HG03064 (cell line): Measurements from ENCODE around the gene FAM50A.
"Not testable (repeated sequence)": the region's sequence is repeated elsewhere in the genome, so short reads cannot be mapped to it uniquely, and the experiment has no call there.

ENCODE experiments used
- ATAC-seq: cut with Tn5 transposase; IDR thresholded peaks from one replicate; pipeline ENCODE4 v1.9.1; 2021; ENCODE audit warnings: low read depth; ENCODE audit not compliant: unreplicated experiment

The FAM50A gene

DNA sequence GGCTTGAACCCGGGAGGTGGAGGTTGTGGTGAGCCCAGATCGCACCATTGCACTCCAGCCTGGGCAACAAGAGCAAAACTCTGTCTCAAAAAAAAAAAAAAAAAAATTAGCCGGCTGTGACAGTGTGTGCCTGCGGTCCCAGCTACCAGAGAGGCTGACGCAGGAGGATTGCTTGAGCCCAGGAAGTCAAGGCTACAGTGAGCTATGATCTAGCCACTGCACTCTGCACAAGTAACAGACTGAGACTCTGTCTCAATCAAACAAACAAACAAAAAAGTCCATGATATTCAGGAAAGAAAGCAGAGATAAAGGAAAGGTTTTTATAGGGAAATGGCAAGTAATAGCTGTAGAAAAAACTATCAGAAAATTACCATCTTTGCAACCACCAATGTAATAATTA is 37.3 kb downstream of the FAM50A start:
- no peak for ATAC-seq

DNA sequence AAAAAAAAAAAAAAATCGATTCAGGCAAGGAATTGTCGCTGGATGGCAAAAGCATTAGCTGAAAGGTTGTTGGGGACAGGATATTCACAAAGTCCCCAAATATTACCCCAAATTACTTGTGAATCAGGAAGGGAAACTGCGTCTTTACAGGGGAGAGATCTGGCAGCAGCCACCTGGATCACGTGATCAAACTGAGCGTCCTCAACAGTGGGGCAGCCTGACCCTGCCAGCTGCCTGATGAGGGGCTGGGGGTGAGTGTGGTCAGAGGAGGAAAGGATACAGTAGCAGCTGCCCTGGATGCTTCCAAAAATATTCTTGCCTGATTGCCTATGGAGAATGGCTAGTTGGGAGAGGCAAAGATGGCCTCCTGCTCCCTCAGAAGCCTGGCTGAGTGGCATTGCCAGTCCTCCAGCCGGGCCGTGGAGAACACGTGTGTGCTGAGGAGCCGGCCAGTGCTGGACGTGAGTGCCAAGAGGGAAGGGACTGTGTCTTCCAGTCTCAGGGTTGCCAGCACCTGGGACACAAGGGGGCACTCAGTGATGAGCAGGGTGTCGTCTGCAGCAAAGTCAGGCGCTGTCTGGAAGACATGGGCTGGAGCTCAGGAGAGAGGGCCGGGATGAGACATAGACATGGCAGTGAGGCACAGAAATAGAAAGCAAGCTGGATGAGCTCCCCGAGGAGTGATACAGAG is 38.1 kb downstream of the FAM50A start:
- no peak for ATAC-seq

DNA sequence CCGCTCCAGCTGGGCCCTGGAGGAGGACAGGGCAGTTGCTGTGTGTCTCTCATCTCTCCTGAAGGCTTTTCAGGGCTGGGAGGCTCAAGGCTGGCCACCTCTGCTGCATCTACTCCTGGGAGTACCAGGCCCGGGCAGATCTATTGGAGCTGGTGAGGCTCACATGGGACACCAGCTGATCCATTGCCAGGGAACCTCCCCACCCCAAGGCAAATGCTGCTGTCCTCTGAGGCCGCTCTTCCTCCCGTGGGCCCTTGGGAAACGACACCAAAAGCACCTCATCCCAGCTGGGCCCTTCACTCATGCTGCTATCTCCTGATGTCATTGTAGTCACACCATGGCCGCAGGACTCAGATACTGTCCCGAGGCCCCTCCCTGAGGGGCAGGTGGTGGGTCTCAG is 38.8 kb downstream of the FAM50A start:
- no peak for ATAC-seq

DNA sequence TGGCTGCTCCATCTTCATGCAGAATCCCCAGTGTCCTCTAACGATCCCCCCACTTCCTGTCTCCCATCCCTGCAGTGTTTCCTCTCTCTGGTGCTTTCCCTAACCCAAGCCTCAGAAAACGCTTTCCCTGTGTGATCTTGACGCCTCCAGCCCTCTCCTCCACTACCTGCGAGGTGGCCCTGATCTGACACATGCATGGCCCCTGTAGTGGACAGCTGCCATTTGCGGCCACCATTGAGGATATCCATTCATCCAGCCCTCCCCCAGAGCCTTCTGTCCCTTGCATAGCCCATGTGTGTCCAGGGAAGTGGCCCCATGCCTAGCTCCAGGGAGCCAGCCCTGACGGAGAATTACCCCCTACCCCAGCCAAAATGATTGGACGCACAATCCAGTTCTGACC is 39.4 kb downstream of the FAM50A start:
- no peak for ATAC-seq

DNA sequence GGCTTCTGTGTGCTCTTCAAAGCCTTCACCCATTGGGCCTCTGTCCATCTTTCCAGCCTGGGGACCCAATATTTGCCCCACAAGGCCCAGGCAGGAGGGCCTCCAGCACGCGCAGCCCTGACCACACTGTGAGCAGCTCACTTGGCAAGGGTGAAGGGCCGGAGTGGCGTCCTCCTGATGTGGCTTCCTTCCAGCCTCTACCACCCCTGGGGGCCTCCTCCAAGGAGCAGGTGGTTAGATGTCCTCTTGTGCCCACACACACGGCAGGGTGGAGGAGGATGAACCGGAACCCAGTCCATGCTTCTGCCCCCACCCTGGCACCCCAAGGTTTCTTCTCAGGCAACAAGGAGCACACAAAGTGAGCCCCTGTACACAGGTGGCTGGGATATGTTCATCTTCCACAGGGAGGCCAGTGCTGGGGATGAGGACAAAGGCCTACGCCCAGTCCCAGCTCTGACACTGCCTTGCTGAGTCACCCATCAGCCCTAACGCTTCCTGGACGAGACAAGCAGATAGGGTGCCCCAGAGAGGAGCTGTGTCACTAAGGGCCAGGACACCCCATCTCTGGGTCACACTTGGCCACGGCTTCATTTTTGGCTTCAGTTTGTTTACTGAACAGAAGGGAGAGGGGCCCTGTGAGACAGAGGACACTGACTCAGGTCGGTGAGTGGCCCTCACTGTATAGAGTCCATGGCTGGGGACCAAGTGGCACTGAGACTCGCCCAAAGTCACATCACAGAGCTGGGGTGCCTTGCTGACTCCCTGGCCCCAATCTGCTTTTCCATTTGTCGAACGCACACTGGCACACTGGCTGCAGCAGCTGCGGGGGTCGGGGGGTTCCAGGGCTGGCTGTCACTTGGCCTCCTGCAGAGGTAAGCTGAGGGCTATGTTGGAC is 40.6 kb downstream of the FAM50A start:
- no peak for ATAC-seq

DNA sequence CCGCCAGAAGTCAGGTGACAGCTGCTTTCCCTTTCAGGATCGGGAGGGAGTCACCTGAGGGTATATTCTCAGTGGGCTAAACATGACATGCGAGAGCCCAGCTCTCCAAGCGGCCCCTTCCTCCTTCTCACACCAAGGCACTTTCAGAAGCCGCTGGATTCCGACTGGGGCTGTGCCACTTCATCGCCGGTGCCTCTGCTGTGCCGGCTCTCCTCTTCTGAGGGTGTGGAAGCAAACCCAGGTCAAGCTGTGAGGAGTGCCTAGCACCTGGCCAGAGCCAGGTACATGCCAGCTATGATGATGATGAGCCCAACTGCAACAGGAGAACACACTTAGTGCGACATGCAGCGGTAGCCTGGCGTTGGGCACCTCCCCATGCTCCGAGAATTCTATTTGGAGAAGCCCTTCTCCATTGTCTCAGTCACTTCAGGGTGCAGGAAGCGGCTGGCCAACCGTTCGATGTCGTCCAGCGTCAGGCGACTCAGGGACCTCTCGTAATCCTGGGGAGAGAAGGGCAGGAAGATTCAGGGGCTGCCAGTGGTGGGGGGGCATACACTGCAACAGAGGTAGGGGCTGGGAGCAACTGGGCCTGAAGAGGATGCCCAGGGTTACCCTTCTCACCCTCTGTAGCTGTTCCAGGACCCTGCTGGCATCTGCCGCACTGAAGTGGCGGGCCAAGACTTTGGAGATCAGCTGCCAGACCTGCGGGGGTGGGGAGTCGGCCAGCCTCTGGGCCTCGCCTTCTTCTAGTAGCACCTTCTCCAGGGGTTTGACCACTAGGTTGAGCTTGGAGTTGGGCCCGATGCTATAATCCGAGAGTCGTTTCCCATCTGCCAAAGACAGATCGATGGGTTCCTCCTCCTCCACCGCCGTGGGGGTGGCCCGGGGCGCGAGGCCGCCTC is 41.5 kb downstream of the FAM50A start:
- no peak for ATAC-seq

DNA sequence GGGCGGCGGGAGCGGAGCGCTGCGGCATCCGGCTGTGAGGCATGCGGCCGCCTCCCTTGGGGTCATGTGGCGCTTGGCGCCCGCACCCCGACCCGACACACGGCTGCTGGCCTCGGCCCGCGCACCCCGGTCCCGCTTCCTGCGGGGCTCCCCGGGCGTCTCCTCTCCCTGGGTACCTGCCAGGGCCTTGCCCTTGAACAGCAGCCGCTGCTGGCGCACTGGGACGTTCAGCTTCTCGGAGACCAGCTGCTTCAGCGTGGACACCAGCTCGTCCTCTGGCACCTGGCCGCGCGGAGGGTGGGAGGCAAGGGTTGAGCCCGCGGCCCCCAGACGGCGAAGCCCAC is 42.1 kb downstream of the FAM50A start:
- no peak for ATAC-seq

DNA sequence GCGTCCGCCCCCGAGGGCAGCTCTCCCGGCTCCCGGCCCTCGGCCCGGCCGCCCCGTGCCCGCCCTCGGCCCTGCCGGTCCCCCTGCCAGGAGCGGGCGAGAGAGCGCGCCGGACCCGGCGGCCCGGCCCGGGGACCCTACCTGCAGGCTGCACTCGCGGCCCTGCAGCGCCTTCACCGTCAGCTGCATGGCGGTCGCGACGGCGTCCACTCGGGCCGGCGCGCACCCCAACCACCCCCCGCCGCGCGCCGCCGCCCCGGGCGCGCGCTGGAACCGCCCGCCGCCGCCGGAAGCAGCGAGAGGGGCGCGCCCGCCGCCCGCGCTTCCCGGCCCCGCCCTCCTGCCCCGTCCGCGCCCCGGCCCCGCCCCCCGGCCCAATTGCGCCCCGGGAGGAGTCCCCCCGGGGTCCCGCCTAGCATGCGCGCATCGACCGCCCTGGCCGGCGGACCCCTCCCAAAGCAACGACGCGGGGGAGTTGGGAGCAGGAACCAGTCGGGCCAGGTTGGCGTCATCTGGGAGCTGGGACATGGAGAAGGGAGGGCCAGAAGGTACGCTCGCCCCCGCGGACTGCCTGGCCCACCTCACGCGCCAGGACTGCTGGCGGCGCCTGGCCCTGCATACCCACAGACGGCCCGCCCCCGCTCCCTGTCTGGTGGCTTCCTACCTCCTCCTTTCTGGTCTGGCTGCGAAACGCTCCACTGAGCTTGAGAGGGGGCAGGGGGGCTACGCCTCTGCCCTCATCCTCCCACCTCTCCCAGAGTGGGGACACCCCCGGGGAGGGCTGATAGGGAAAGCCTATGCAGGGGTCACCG is 42.7 kb downstream of the FAM50A start, which contains the start of gene UBL4A:
TSS of gene UBL4A (minus strand) at position 220 of the 812 bp plus-strand sequence. CDS start at position 189, 31 bp downstream.
- no peak for ATAC-seq

DNA sequence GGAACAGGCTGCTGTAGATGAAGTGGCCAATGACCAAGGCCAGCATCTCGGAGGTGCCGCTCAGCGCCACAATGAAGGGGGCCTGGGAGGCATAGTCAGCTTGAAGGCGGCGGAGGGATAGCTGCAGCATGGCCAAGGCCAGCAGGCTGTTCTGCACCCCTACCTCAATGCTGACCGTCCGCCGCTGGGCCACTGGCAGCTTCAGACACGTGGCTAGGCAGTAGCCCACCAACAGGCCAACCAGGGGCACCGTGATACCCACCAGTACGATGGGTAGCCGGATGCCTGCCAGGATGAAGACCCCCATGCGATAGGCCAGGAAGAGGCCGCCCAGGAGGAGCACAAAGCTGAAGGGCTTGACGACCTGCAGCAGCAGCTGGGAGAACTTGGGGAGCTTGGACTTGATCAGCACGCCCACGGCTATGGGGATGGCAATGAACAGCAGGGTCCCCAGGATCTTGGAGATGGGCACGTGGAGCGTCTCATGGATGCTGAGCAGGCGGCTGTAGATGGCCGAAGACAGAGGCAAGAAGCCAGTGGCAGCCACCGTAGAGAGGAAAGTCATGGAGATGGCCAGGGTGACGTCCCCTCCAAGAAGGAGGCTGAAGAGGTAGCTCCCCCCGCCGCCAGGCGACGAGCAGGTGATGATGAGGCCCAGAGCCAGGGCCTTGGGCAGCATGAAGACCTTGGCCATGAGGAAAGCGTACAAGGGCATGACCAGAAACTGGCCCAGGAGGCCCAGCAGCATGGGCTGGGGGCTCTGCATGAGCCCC is 43.8 kb downstream of the FAM50A start:
- no peak for ATAC-seq

DNA sequence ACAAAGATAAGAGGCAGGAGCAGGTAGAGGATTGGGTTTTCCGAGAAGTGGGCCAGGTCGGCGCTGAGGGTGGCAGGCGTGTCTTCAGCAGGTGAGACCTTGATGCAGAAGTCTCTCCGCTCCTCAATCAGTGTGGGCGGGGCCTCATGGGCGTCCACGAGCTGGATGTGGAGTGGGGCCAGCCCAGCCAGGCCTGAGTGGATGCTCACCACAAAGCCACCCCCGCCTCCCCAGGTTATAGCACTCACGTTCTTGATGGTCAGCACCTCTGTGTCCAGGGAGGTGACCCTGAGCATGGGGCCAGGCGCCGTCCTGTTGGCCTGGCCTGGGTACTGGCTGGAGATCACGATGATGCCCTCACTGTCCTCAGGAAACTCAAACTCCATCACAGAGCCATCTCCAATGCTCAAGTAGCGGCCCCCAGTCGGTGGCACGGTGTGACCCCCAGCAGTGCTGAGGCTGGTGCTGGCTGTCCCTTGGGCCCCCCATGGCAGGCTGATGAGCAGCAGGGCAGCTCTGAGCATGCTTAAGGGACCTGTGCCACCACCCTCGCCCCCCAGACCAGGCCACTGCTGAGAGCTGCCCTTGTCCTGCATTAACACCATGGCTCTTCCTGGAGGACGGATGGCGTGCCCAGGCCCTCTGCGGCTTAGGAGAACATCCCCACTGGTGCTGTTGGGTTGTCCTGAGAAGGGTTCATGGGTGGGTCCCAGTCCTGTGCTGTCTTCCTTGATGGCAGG is 44.6 kb downstream of the FAM50A start:
- no peak for ATAC-seq

DNA sequence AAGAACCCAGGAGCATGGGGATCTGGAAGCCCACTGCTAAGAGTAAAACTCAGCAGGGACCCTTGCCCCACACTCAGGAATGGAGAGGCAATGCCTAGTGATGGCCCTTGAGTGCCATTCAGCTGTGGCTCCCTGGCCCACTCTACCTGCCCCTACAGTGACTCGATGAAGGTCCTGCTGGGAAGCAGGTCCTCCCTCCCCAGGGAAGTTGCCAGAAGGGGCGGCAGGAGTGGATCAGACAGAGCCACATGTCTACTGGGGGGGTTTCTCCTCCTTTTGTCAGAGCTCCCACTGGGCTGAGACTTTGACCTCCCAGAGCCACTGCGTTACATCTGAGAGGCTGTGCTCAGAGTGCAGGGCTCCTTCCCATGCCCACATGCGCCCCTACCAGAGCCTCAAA is 45.2 kb downstream of the FAM50A start:
- ATAC-seq = no peak

DNA sequence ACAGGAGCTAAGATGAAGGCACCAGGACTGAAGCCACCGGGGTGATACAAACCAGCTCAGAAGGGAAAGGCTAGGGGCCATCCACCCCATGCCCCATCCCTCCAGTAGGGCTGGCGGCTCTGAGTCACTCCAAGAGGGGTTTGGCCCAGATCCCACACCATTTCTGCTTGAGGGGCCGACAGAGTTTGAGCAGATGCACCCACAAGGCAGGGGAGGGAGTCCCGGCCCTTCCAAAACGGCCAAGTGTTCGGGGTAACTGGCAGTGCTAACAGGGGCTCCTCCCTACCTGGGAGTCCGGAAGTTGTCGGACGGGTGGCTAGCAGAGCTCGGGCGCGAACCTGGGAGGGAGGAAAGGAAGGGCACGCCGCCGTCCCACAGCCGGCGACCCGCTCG is 46.1 kb downstream of the FAM50A start:
- ATAC-seq = peak; percentile 24

DNA sequence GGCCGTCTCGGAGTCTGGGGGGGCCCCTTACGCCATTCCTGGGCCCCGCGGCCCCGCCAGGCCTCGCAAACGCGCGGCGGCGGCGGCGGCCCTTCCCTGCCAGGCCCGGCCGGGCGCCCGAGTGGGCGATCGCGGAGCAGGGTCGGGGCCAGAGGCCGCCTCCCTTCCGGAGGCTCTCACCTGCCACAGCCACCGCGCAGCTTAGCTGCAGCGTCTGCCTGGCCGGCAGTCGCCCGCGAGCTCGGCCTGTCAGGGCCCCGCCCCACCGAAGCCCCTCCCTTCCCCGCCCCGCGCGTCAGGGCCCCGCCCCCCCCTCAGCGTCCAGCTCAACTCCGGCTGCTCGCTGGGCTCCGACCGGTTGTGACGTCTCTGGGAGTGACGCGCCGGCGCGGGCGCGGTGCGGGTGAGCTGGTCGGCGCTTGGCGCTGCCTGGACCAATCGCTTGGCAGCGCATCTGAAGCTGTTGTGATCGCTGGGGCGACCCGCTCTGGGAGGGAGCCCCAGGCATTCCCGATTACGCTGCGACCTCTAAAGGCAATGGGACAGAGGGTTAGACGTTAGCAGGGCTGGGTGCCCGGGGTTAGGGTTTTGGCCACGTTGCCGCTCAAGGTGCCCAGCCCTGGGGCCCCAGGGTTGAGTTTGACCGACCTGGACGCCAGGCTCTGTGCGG is 46.6 kb downstream of the FAM50A start, which contains the start of gene SLC10A3:
TSS of gene SLC10A3 (minus strand) at position 216 of the 670 bp plus-strand sequence. CDS start 1,689 bp downstream, outside the sequence.
- peak; percentile 67 for ATAC-seq

DNA sequence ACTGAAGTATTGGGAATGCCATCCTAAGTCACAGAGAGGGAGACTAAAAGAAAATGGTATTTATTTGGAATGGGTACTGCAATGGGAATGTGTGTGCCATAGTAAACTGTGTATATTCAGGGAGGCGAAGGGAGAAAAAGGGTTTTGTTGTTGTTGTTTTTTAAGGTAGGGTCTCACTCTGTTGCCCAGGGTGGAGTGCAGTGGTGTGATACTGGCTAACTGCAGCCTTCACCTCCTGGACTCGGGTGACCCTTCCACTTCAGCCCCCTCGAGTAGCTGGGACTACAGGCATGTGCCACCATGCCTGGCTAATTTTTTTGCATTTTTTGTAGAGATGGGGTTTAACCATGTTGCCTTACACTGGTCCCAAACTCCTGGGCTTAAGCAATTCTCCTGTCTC is 50.8 kb downstream of the FAM50A start:
- no peak for ATAC-seq

DNA sequence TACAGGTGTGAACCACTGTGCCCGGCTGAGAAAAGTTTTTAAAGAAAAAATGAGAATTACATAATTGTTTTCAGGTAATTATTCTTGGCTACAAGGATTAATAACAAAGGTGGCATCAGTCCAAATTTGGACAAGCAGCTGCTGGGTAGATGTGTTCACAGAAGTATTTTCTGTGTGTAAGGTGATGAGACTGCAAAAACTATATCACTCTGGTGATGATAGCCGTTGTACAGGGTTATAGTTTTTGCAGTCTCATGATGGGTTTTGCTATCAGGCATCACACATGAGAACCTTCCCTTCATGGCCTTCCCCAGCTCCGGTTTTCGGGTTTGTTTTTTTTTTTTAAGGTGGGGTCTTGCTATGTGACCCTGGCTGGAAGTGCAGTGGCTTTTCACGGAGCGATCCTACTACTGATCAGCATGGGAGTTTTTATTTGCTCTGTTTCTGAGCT is 51.6 kb downstream of the FAM50A start:
- ATAC-seq = no peak

DNA sequence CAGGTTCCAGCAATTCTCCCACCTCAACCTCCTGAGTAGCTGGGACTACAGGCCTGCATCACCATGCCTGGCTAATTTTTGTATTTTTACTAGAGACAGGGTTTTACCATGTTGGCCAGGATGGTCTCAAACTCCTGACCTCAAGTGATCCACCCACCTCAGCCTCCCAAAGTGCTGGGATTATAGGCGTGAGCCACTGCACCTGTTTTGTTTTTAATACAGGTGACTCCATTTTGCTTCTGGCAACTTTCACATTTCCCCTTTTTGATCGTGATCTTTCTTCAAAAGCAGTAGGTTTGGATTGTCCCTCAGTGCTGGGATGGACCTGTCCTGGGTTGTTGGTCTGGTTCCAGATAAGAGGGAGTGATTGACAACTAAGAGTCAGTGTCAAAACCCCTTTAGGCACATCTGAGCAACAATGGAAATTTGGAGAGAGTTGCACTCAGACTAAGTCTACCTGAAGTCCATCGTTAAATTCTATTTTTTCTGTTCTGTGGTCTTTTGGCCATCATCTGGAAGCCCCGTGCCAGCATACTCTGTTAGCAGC is 52.7 kb downstream of the FAM50A start:
- not testable (repeated sequence) for ATAC-seq
